ENCODE measurements around the gene RGL4.

The RGL4 gene

GRCh38 chr22:23678133-23678532, 12.7 kb upstream of the RGL4 start:
- DNase-seq (ENCODE audit: low read depth in 2 of 3, low spot score in 1 of 3): no peak

GRCh38 chr22:23681026-23681809, 9.6 kb upstream of the RGL4 start:
- DNase-seq (ENCODE audit: low read depth in 2 of 3, low spot score in 1 of 3): no peak

GRCh38 chr22:23682077-23682476, 8.7 kb upstream of the RGL4 start:
- no peak for DNase-seq (ENCODE audit: low read depth in 2 of 3, low spot score in 1 of 3)

GRCh38 chr22:23682827-23683355, 7.9 kb upstream of the RGL4 start:
- DNase-seq (ENCODE audit: low read depth in 2 of 3, low spot score in 1 of 3): no peak

- no peak for DNase-seq (ENCODE audit: low read depth in 2 of 3, low spot score in 1 of 3)
Observed at GRCh38 chr22:23683545-23683944, 7.3 kb upstream of the RGL4 start.

GRCh38 chr22:23684026-23684425, 6.8 kb upstream of the RGL4 start:
- DNase-seq (ENCODE audit: low read depth in 2 of 3, low spot score in 1 of 3): no peak

- DNase-seq (ENCODE audit: low read depth in 2 of 3, low spot score in 1 of 3): no peak
Observed at GRCh38 chr22:23684561-23685031, 6.2 kb upstream of the RGL4 start.

- DNase-seq (ENCODE audit: low read depth in 2 of 3, low spot score in 1 of 3): no peak
Observed at GRCh38 chr22:23685205-23685784, 5.5 kb upstream of the RGL4 start.

- DNase-seq (ENCODE audit: low read depth in 2 of 3, low spot score in 1 of 3): no peak
Observed at GRCh38 chr22:23686416-23687024, 4.3 kb upstream of the RGL4 start.

GRCh38 chr22:23688121-23688520, 2.7 kb upstream of the RGL4 start:
- DNase-seq (ENCODE audit: low read depth in 2 of 3, low spot score in 1 of 3): no peak

GRCh38 chr22:23688571-23688970, 2.2 kb upstream of the RGL4 start:
- DNase-seq (ENCODE audit: low read depth in 2 of 3, low spot score in 1 of 3): no peak

GRCh38 chr22:23689414-23689813, 1.4 kb upstream of the RGL4 start:
- no peak for DNase-seq (ENCODE audit: low read depth in 2 of 3, low spot score in 1 of 3)

GRCh38 chr22:23691748-23692423, 1.1 kb downstream of the RGL4 start:
- no peak for DNase-seq (ENCODE audit: low read depth in 2 of 3, low spot score in 1 of 3)

- no peak for DNase-seq (ENCODE audit: low read depth in 2 of 3, low spot score in 1 of 3)
Observed at GRCh38 chr22:23692598-23693291, 1.9 kb downstream of the RGL4 start.

GRCh38 chr22:23693979-23694680, 3.3 kb downstream of the RGL4 start:
- DNase-seq (ENCODE audit: low read depth in 2 of 3, low spot score in 1 of 3): no peak

- no peak for DNase-seq (ENCODE audit: low read depth in 2 of 3, low spot score in 1 of 3)
Observed at GRCh38 chr22:23695141-23695540, 4.3 kb downstream of the RGL4 start.

- DNase-seq (ENCODE audit: low read depth in 2 of 3, low spot score in 1 of 3): no peak
Observed at GRCh38 chr22:23695571-23696325, 4.9 kb downstream of the RGL4 start.

- DNase-seq (ENCODE audit: low read depth in 2 of 3, low spot score in 1 of 3): peak; percentile 68 to 70 (median 69)
Observed at GRCh38 chr22:23696326-23696851, 5.6 kb downstream of the RGL4 start.
